Tibial nerve (tissue), 3 donors: ENCODE measurements around the gene PTGDS.

ENCODE experiments used
- CTCF ChIP-seq, 5 experiments: fragments of 200-600 bp in 3 of 5; fragments of 450-650 bp in 2 of 5; sonication (generic) in 3 of 5; IDR thresholded peaks; one replicate each; pipeline ENCODE4 v1.5.1; 2016 to 2019; ENCODE audit warnings: antibody characterized with exemption in 5 of 5, mild to moderate bottlenecking in 3 of 5, moderate library complexity in 2 of 5
- POLR2A ChIP-seq, 2 donors: fragments of 450-650 bp; IDR thresholded peaks; one replicate each; pipeline ENCODE4 v1.6.1; 2017; ENCODE audit warnings: antibody characterized with exemption in 2 of 2, mild to moderate bottlenecking in 2 of 2, moderate library complexity in 2 of 2

- no peak for TF ChIP-seq CTCF (IDR thresholded peaks at IDR 0.05)
- no peak for TF ChIP-seq POLR2A (IDR thresholded peaks at IDR 0.05)
Observed at GRCh38 chr9:136928591-136928990, 48.7 kb upstream of the PTGDS start.
